ENCODE data around the gene PGLYRP3. TPM values are rescaled to one million over a fixed set of nuclear protein-coding genes. Genes with fewer than 3 reads are reported as not detected.

The PGLYRP3 gene
- total RNA-seq, 1 experiment from 2014 or later = not detected

GRCh38 chr1:153350321-153350957, 37.7 kb upstream of the PGLYRP3 start:
- CTCF ChIA-PET = no interaction called here
- BruUV-seq (replicated peaks) = no TSS peak
- no peaks in the 10 kb centered on the region; the same call in 1 of the 2 replicates for H3K9me3 ChIP-seq (ENCODE audit: insufficient read depth, low read depth)
- DNase-seq = no peak
- peaks cover 9% of the 10 kb centered on the region; the same call in 1 of the 2 replicates for H3K4me1 ChIP-seq (replicated peaks; ENCODE audit: insufficient read depth)
- TF ChIP-seq EZH2 (IDR thresholded peaks at IDR 0.05; ENCODE audit: low read depth) = no peak
- TF ChIP-seq CTCF (conservative IDR thresholded peaks at IDR 0.05) = no peak
- no peak overlapping the region for H3K4me2 ChIP-seq
- peaks cover 11% of the 10 kb centered on the region for H3F3A ChIP-seq (ENCODE audit: insufficient read depth, low read depth)
- H4K20me1 ChIP-seq (ENCODE audit: insufficient read depth) = no peaks in the 10 kb centered on the region
- no peak overlapping the region for H2AFZ ChIP-seq
- H3K4me3 ChIP-seq = no peak overlapping the region
- H3K36me3 ChIP-seq (ENCODE audit: low read depth) = no peaks in the 10 kb centered on the region
- intact Hi-C loops (cut with micrococcal nuclease; ENCODE audit: unreplicated experiment) = loop anchor here (5.0 to 10.0 kb wide), 2 partner anchors 217 to 324 kb away; partner anchors contain the start of genes ILF2, NPR1 and S100A2
- peaks cover 11% of the 10 kb centered on the region; the same call in 1 of the 2 replicates for H3K27me3 ChIP-seq (ENCODE audit: insufficient read depth, low read depth)
- no peaks in the 10 kb centered on the region for H3K9me2 ChIP-seq (ENCODE audit: insufficient read depth)
- no peak overlapping the region for H3K27ac ChIP-seq
- no peaks in the 10 kb centered on the region for H3K79me2 ChIP-seq (ENCODE audit: low read depth)
- POLR2A ChIA-PET (ENCODE audit: unreplicated experiment) = no interaction called here

- Histone ChIP-seq H2AFZ (no peak overlapping the region), H3K79me2 (ENCODE audit: low read depth) (no peaks in the 10 kb centered on the region), H3K9me3 (ENCODE audit: insufficient read depth, low read depth) (no peaks in the 10 kb centered on the region), H3K4me3 (no peak overlapping the region), H3K9me2 (ENCODE audit: insufficient read depth) (no peaks in the 10 kb centered on the region), H3K4me1 (replicated peaks; ENCODE audit: insufficient read depth) (peaks cover 9% of the 10 kb centered on the region; the same call in 1 of the 2 replicates), H3F3A (ENCODE audit: insufficient read depth, low read depth) (peaks cover 4% of the 10 kb centered on the region), H3K27ac (no peak overlapping the region), H4K20me1 (ENCODE audit: insufficient read depth) (no peaks in the 10 kb centered on the region), H3K4me2 (no peak overlapping the region), H3K27me3 (ENCODE audit: insufficient read depth, low read depth) (peaks cover 12% of the 10 kb centered on the region; the same call in 1 of the 2 replicates), H3K36me3 (ENCODE audit: low read depth) (no peaks in the 10 kb centered on the region)
- CTCF ChIA-PET = interaction anchor here (0.6 kb wide), 1 partner anchor 20 kb away, joined by 3 read pairs; no protein-coding TSS in a partner anchor
- TF ChIP-seq CTCF (conservative IDR thresholded peaks at IDR 0.05) = no peak
- no peak for TF ChIP-seq EZH2 (IDR thresholded peaks at IDR 0.05; ENCODE audit: low read depth)
- intact Hi-C loops (cut with micrococcal nuclease; ENCODE audit: unreplicated experiment) = loop anchor here (5.0 to 10.0 kb wide), 2 partner anchors 218 to 325 kb away; partner anchors contain the start of genes ILF2, NPR1 and S100A2
- POLR2A ChIA-PET (ENCODE audit: unreplicated experiment) = no interaction called here
- DNase-seq = no peak
- BruUV-seq (replicated peaks) = no TSS peak
Observed at GRCh38 chr1:153349363-153350320, 36.9 kb upstream of the PGLYRP3 start.
